Right lobe of liver (tissue), 6 donors: ENCODE measurements around the gene C18orf54. TPM values are rescaled to one million over a fixed set of nuclear protein-coding genes. Genes with fewer than 3 reads are reported as not detected.

Source experiments
- ATAC-seq, 4 donors: fragments of 200-7000 bp; cut with Tn5 transposase; one replicate each; pipeline ENCODE4 v1.9.1; 2020; ENCODE audit warnings: mild to moderate bottlenecking in 4 of 4, moderate library complexity in 4 of 4
- DNase-seq, 3 donors: peaks; one replicate each; pipeline ENCODE4 v3.0.0-alpha.2; 2020
- H3K27ac ChIP-seq, 3 donors: fragments of 200-600 bp; one replicate each; pipeline ENCODE4 v1.8.0; 2022
- H3K27me3 ChIP-seq, 2 donors: fragments of 200-600 bp; one replicate each; pipeline ENCODE4 v1.8.0; 2022
- H3K36me3 ChIP-seq, 4 donors: fragments of 200-600 bp; sonication (generic) in 1 of 4; one replicate each; pipeline versions ENCODE4 v1.5.1 to v1.8.0; 2017 to 2022; ENCODE audit warnings: control low read depth in 1 of 4
- H3K4me1 ChIP-seq, 4 donors: fragments of 200-600 bp; sonication (generic) in 1 of 4; one replicate each; pipeline versions ENCODE4 v1.5.1 to v1.8.0; 2017 to 2022; ENCODE audit warnings: control low read depth in 1 of 4
- H3K4me3 ChIP-seq, 3 donors: fragments of 200-600 bp; one replicate each; pipeline ENCODE4 v1.8.0; 2022
- H3K9me3 ChIP-seq, 4 donors: fragments of 200-600 bp; sonication (generic) in 1 of 4; one replicate each; pipeline versions ENCODE4 v1.5.1 to v1.8.0; 2017 to 2022; ENCODE audit warnings: control low read depth in 1 of 4
- CTCF ChIP-seq, 4 donors: fragments of 200-600 bp in 3 of 4; fragments of 450-650 bp in 1 of 4; IDR thresholded peaks; one replicate each; pipeline versions ENCODE4 v1.5.1 to v1.8.0; 2016 to 2022; ENCODE audit warnings: antibody characterized with exemption in 4 of 4, mild to moderate bottlenecking in 2 of 4
- POLR2A ChIP-seq: fragments of 450-650 bp; IDR thresholded peaks from one replicate; pipeline ENCODE4 v1.6.1; 2017; ENCODE audit warnings: antibody characterized with exemption, mild to moderate bottlenecking
- WGBS: methylation state at CpG from one replicate; pipeline ENCODE4 v1.1.6; 2018; ENCODE audit warnings: low coverage, low lambda C conversion rate; ENCODE audit not compliant: insufficient coverage; ENCODE audit errors: missing lambda C conversion rate; 5-methylcytosine and 5-hydroxymethylcytosine counted together
- intact Hi-C, 2 donors: fragments of 100-400 bp; cut with DNase I; formaldehyde crosslinking; loops; one replicate each; pipeline versions ENCODE4 v1.11.2 to v1.14.1; 2022
- total RNA-seq, 6 experiments: library from RNA; depleted of rRNA in 2 of 6; stranded (reverse); fragments of >200 nt in 2 of 6; fragmentation: NEBNext Ultra II Directional in 3 of 6; extraction: Animal tissue kit (Norgen Biotek cat#: 25700) in 3 of 6; gene quantifications; one replicate each; pipeline versions ENCODE4 v1.1.0 to v1.2.4, GENCODE V29; 2016 to 2023
- donor health status: DM: no; HTN: yes; CAD: no.
- donor health status: DM: no; HTN: no; CAD: no.
- donor health status: DM: no; HTN: no; CAD: no.
- donor health status: DM: no; HTN: yes; CAD: no.
- donor health status: DM: no; HTN: yes; CAD: no.

C18orf54 gene
- total RNA-seq, 6 experiments from 2014 or later: 0.12 to 0.55 (median 0.33) TPM

- WGBS: 66% methylated on average over 4 of the region's 4 CpGs
- H3K27ac ChIP-seq: no peak overlapping the region
- intact Hi-C loops: no loop called here
- no peaks in the 10 kb centered on the region for H3K36me3 ChIP-seq
- no peak overlapping the region for H3K4me3 ChIP-seq
- peaks cover 0 to 10% (median 0%) of the 10 kb centered on the region in 4 donors for H3K4me1 ChIP-seq
- ATAC-seq: no peak
- no peak for DNase-seq
- no peaks in the 10 kb centered on the region for H3K9me3 ChIP-seq
- H3K27me3 ChIP-seq: no peaks in the 10 kb centered on the region
- TF ChIP-seq CTCF (IDR thresholded peaks at IDR 0.05): no peak
- no peak for TF ChIP-seq POLR2A
Observed at GRCh38 chr18:54327818-54328217, 29.9 kb upstream of the C18orf54 start.

GRCh38 chr18:54329787-54330186 lies 27.9 kb upstream of the C18orf54 start:
- no peaks in the 10 kb centered on the region for H3K36me3 ChIP-seq
- no peak overlapping the region for H3K27ac ChIP-seq
- H3K4me1 ChIP-seq: peaks cover 0 to 10% (median 0%) of the 10 kb centered on the region in 4 donors
- TF ChIP-seq POLR2A (no peak), CTCF (IDR thresholded peaks at IDR 0.05) (no peak)
- H3K9me3 ChIP-seq: no peaks in the 10 kb centered on the region
- H3K4me3 ChIP-seq: no peak overlapping the region
- ATAC-seq (peak in 3 of 4 donors; percentile 55 to 62 (median 62)), DNase-seq (no peak)
- H3K27me3 ChIP-seq: no peaks in the 10 kb centered on the region
- intact Hi-C loops: no loop called here

GRCh38 chr18:54330768-54331548 lies 26.7 kb upstream of the C18orf54 start:
- DNase-seq: no peak
- H3K27me3 ChIP-seq: no peaks in the 10 kb centered on the region
- H3K4me3 ChIP-seq: no peak overlapping the region
- no peak for ATAC-seq
- H3K27ac ChIP-seq: no peak overlapping the region
- peaks cover 0 to 10% (median 0%) of the 10 kb centered on the region in 4 donors for H3K4me1 ChIP-seq
- intact Hi-C loops: no loop called here
- TF ChIP-seq CTCF (IDR thresholded peaks at IDR 0.05) (peak in 1 of 4 donors; percentile 18), POLR2A (no peak)
- 53% methylated on average over 6 of the region's 6 CpGs for WGBS
- no peaks in the 10 kb centered on the region for H3K9me3 ChIP-seq
- H3K36me3 ChIP-seq: no peaks in the 10 kb centered on the region

- WGBS: 93% methylated on average over 2 of the region's 2 CpGs
- no peaks in the 10 kb centered on the region for H3K4me1 ChIP-seq
- TF ChIP-seq CTCF (IDR thresholded peaks at IDR 0.05): no peak
- no peak for TF ChIP-seq POLR2A
- H3K27ac ChIP-seq: no peak overlapping the region
- no peak overlapping the region for H3K4me3 ChIP-seq
- H3K9me3 ChIP-seq: no peaks in the 10 kb centered on the region
- no peak for ATAC-seq
- no peaks in the 10 kb centered on the region for H3K27me3 ChIP-seq
- no peak for DNase-seq
- H3K36me3 ChIP-seq: no peaks in the 10 kb centered on the region
- intact Hi-C loops: no loop called here
Observed at GRCh38 chr18:54335638-54336173, 22.0 kb upstream of the C18orf54 start.
